ENCODE measurements around the gene PDPN.
"Not testable (repeated sequence)": the region's sequence is repeated elsewhere in the genome, so short reads cannot be mapped to it uniquely, and the experiment has no call there.

PDPN gene

GRCh38 chr1:13583595-13583965, at the start of gene PDPN:
Gene PDPN, plus strand, starts transcription at chr1:13583832. Its CDS starts 202 bp downstream, at chr1:13584034.
- peak; percentile 31 for DNase-seq

- DNase-seq = no peak
These were observed 48.4 kb upstream of the PDPN start for GRCh38 chr1:13535227-13535626.

- no peak for DNase-seq
These were observed 47.1 kb upstream of the PDPN start for GRCh38 chr1:13536571-13536970.

GRCh38 chr1:13538832-13539231, 44.8 kb upstream of the PDPN start:
- DNase-seq = no peak

GRCh38 chr1:13539683-13540082, 43.9 kb upstream of the PDPN start:
- DNase-seq = no peak

GRCh38 chr1:13540866-13541265, 42.8 kb upstream of the PDPN start:
- DNase-seq = peak; percentile 10

- DNase-seq = no peak
These were observed 42.0 kb upstream of the PDPN start for GRCh38 chr1:13541435-13542215.

- peak; percentile 57 for DNase-seq
These were observed 40.0 kb upstream of the PDPN start for GRCh38 chr1:13543451-13544220.

GRCh38 chr1:13544221-13544556, 39.4 kb upstream of the PDPN start:
- DNase-seq = no peak

GRCh38 chr1:13546791-13547190, 36.8 kb upstream of the PDPN start:
- no peak for DNase-seq

- no peak for DNase-seq
These were observed 35.4 kb upstream of the PDPN start for GRCh38 chr1:13548281-13548680.

- DNase-seq = no peak
These were observed 34.6 kb upstream of the PDPN start for GRCh38 chr1:13549021-13549420.

GRCh38 chr1:13549521-13549920, 34.1 kb upstream of the PDPN start:
- DNase-seq = no peak

GRCh38 chr1:13550663-13551062, 33.0 kb upstream of the PDPN start:
- no peak for DNase-seq

GRCh38 chr1:13554798-13555197, 28.8 kb upstream of the PDPN start:
- DNase-seq = no peak

- DNase-seq = no peak
These were observed 27.3 kb upstream of the PDPN start for GRCh38 chr1:13556224-13556764.

GRCh38 chr1:13560541-13560940, 23.1 kb upstream of the PDPN start:
- DNase-seq = no peak

GRCh38 chr1:13562981-13563380, 20.7 kb upstream of the PDPN start:
- not testable (repeated sequence) for DNase-seq

- no peak for DNase-seq
These were observed 19.6 kb upstream of the PDPN start for GRCh38 chr1:13564073-13564472.

- DNase-seq = not testable (repeated sequence)
These were observed 13.2 kb upstream of the PDPN start for GRCh38 chr1:13570435-13570834.

GRCh38 chr1:13570924-13571323, 12.7 kb upstream of the PDPN start:
- no peak for DNase-seq

GRCh38 chr1:13573586-13573985, 10.0 kb upstream of the PDPN start:
- DNase-seq = no peak

GRCh38 chr1:13576926-13577325, 6.7 kb upstream of the PDPN start:
- DNase-seq = no peak

- DNase-seq = no peak
These were observed 5.8 kb upstream of the PDPN start for GRCh38 chr1:13577846-13578245.
